C1 segment of cervical spinal cord (tissue), 14 donors: Measurements from ENCODE around the gene SLC9B1.
"Not testable (repeated sequence)": the region's sequence is repeated elsewhere in the genome, so short reads cannot be mapped to it uniquely, and the experiment has no call there.

Source experiments
- DNase-seq, 14 donors: peaks; one replicate each; lab custom pipeline; 2025; lab: John Stamatoyannopoulos, UW

The SLC9B1 gene

DNA sequence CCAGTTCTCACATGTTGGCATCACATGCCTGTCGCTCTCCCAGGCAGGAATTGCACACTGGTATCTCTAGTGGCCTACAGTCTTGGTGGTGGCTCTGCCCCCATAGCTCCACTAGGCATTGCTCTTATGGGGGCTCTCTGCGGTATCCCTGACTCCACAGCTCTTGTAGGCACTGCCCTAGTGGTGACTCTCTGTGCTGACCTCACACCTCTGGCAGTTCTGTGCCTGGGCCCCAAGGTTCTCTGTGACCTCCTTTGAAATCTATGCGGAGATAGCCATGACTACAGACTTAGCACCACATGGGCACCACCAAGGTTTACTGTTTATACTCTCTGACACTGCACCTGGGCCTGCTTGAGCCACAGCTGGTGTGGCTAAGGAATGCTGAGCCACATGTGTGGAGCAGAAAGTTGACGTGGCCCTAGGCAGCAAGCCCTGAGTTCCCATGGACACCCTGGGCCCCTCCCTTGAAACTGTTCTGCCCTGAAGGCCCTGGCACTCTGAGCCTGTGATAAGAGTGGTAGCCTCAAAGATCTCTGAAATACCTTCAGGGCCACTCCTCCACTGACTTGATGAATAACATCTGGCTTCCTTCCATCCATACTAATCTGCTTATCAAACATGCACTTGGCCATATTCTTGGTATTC lies 8.0 kb downstream of the SLC9B1 start:
- DNase-seq: no peak

DNA sequence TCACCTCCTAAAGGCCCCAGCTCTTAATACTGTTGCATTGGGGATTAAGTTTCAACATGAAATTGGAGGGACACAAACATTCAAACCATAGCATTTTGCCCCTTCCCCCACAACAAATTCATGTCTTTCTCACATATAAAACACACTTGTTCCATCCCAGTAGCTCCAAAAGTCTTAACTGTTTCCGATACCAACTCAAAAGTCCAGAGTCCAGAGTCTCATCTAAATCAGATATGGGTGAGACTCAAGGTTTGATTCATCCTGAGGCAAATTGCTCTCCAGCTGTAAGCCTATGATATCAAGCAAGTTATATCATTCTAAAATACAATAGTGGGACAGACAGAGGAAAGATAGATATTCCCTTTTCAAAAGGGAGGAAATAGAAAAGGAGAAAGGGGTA lies 8.7 kb downstream of the SLC9B1 start:
- no peak for DNase-seq

DNA sequence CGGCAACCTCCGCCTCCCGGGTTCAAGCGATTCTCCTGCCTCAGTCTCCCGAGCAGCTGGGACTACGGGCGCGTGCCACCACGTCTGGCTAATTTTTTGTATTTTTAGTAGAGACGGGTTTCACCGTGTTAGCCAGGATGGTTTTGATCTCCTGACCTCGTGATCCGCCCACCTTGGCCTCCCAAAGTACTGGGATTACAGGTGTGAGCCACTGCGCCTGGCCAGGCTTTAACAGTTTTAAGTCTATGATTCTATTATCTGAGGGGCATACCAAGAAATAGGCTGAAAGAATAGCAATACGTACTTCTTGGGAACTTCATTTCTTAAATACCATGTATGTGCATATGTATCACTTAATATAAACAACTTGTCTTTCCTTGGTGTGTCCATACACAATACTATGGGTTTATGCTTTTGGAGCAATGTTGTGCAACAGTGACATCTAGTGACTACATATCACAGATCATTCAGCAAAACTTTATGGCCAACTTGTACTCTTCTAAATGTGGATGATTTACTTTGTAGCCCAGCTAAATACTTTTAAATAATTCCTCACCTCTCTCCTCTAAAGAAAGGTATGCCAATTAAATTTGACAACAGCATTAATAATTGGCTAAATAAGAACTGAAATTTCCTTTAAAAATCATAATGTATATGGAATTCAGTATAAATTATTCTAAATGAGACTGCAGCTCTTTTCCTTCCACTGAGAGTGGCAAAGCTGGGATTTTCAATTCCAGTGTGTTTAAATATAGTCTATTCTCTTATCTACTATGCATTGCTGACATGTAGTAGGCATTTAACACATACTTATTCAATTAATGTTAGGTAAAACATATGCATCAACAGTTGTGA lies 10.4 kb downstream of the SLC9B1 start:
- DNase-seq: peak in 1 of 14 donors; percentile 16

DNA sequence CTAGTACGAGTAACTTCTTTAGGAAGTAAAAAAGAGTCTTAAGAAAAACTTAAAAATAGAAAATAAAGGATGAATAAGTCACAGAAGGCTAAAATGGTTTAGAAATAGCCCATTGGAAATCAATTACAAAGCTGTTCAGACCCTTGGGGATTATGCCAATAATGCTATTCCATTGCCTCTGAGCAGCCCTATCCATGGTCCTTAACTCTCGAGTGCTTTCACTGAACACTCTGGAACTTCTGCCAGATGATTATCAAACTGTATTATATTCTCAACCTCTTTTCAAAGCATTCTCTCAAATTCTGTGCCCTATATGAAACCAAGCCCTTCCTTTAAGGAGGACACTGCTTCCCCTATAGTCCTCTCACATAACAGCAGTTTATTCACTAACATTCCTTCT lies 17.0 kb downstream of the SLC9B1 start:
- no peak for DNase-seq

DNA sequence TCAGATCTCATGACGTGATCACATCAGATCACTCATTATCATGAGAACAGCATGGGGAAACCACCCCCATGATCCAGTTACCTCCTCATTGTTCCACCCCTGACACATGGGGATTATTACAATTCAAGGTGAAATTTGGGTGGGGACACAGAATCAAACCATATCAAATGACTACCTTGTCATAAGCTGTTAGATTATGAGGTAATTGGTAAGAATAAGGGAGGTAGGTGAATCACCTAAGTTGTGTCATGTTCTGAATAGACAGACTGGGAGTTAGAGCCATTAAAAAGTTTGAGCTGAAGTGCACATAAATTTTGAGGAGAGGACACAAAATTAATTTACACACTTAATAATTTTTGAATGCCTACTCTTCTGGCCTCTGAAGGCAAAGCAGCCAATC lies 24.7 kb downstream of the SLC9B1 start:
- DNase-seq: no peak

DNA sequence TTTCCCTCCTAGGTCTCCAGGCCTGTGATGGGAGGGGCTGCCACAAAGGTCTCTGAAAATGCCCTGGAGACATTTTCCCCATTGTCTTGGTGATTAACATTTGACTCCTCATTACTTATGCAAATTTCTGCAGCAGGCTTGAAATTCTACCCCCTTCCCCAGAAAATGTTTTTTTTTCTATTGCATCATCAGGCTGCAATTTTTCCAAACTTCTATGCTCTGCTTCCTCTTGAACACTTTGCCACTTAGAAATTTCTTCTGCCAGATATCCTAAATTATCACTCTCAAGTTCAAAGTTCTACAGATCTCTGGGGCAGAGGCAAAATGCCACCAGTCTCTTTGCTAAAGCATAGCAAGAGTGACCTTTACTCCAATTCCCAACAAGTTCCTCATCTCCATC lies 25.5 kb downstream of the SLC9B1 start:
- DNase-seq: not testable (repeated sequence)

DNA sequence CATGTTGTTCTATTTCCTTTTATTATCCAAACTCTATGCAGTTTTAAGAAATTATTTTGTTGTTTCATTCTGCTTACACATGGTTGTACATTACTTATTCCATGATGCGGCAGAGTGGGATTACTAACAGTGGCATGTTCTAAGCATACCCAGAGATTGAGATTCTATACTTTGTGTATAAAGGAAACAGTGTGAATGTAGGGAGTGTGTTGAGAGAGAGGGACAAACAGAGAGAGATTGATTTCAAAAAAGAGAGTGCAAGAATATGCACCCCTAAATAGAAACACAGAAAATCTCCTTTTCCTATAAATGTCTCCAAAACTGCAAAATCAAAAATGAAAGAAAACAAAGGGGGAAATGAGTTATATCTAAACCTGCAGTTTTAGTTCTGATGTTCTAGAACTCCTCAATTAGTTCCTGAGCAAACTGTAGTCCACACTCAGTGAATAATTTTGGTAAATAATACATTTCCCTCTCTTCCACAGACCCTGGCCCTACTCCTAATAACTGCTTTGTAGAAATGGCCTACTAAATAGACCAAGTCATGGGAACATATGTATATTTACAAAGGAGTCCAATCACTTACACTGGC lies 31.0 kb downstream of the SLC9B1 start:
- DNase-seq: no peak

DNA sequence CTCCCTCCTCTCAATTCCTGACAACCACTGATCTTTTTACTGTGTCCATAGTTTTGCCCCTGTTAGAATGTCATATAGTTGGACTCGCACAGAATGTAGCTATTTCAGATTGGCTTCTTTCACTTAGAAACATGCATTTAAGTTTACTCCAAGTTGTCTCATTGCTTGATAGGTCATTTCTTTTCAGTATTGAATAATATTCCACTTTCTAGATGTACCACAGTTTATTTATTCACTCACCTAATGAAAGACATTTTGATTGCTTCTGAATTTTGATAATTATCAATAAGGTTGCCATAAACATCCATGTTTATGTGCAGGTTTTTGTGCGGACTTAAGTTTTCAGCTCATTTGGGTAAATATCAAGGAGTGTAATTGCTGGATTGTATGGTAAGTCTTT lies 38.5 kb downstream of the SLC9B1 start:
- DNase-seq: no peak

DNA sequence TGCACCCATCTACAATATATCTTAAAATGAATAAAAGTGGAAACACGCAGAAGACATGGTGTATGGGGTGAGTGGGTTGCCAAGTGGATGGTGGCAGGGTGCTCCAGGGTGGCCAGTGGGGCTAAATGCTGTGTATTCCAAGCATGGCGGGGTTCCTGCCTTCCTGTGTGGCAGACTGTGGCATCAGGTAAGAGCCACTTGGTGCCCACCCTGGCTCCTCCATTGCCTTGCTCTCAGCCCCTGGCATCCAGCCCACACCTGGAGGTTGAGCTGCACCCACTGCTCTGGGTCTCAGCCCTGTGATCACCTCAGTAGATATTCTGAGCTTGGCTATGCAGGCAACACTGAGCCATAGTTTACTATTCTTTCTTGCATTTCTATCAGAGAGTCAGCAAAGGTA lies 57.7 kb downstream of the SLC9B1 start:
- DNase-seq: not testable (repeated sequence)

DNA sequence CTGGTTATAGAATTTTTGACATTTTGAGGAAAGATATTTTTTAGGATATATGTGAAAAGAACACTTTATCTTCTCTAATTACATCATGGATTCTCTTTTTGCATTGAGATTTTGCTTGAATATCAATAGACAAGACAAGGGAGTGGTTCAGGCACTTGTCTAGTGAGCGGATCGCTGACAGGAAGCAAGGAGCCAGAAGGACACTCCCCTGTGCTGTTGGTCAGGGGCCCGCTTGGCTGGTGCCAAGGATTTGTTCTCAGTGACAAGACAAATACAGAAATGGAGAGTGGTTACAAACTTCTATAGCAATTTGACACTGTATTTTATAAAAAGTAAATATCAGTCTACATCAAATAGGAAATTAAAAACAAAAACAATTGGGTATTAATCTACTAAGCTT lies 60.0 kb downstream of the SLC9B1 start:
- DNase-seq: no peak

DNA sequence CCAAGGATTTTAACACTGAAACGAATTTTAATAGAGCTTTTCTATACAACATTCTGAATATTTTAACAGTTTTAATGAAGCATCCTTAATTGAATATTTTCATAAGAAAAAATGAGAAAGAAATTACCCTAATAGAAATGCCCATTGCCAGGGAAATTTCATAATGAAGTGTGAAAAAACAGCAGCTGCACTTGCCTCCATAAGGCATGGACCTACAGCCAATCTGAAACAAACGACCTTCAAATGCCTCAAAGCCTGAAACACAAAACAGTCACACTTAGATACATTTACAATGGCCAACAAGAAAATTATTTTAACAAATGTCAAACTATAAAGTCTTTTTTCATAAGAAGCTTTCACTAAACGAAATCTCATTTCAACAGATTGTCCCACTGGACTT lies 74.4 kb downstream of the SLC9B1 start:
- no peak for DNase-seq

DNA sequence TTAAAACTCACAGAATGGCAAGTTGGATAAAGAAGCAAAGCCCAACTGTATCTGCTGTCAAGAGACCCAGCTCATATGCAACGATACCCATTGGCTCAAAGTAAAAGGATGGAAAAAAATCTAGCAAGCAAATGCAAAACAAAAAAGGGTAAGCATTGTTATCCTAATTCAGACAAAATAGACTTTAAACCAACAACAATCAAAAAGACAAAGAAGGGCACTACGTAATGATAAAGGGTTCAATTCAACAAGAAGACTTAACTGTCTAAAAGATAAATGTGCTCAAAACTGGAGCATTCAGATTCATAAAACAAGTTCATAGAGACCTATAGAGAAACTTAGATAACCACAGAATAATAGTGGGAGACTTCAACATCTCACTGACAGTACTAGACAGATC lies 81.4 kb downstream of the SLC9B1 start:
- not testable (repeated sequence) for DNase-seq

DNA sequence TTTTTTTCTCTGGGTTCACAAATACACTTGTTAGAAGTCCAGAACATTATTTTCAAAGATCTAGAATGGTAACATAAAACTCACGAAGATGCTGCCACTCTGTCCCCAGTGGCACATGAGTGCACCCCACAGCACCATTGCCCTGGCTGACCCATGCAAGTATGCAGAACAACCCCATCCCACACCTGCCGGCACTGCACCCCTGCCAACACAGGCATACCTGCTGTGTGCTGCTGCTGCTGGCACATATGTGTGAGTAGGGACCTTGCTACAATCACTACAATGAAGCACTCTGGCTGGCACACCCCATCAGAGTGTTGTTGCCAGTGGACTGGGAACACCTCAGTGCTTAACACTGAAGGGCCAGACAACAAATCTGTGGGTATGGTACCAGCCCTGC lies 83.8 kb downstream of the SLC9B1 start:
- DNase-seq: no peak

DNA sequence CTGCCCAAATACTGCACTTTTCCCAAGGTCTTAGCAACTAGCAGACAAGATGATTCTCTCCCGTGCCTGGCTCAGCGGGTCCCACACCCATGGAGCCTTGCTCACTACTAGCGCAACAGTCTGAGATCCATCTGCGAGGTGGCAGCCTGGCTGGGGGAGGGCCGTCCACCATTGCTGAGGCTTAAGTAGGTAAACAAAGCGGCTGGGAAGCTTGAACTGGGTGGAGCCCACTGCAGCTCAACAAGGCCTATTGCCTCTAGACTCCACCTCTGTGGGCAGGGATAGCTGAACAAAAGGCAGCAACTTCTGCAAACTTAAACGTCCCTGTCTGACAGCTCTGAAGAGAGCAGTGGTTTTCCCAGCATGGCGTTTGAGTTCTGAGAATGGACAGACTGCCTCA lies 99.8 kb downstream of the SLC9B1 start:
- not testable (repeated sequence) for DNase-seq

DNA sequence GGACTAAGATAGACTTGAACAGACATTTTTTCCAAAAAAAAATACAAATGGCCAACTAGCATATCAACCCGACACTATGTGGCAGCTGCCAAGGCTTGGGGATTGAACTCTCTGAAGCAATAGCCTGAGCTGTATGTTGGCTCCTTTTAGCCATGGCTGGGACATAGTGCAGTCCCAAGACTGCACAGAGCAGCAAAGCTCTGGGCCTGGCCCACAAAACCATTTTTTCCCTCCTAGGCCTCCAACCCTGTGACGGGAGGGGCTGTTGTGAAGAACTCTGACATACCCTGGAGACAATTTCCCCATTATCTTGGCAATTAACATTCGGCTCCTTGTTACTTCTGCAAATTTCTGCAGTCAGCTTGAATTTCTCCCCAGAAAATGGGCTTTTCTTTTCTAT lies 100.6 kb downstream of the SLC9B1 start:
- no peak for DNase-seq

DNA sequence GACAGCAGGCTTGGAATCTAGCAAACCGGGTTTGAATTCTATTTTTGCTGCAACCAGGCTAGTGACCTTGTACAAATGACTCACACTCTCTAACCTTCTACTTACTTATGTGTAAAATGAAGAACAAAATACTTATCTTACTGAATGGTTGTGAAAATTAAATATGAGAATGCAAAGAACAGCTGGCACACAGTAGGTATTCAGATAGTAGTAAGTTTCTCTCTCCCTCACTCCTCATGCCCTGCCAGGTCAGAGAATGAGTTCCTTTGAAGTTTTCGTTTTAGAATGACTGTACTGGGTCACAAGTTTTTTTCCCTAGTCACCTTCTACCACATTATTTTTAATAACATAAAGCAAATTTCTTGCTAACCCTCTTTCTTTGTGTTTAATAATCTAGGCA lies 117.7 kb downstream of the SLC9B1 start:
- DNase-seq: no peak

DNA sequence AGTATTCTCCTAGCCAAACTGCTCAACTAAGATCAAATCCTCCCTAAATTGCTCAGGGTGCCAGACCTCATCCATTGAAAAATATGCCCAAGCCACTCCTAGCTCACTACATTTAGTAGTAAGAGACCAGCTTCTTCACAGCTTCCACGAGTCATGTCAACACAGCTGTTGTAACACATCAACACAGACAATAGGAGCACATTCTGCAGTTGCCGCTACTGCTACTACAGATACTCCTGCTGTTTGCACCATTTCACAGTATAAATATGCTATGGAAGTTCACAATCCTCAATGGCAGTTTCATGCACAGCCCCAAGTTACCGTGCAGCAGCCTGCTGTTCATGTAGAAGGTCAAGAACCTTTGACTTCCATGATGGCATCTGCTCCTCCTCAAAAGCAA lies 121.9 kb downstream of the SLC9B1 start:
- DNase-seq: not testable (repeated sequence)

DNA sequence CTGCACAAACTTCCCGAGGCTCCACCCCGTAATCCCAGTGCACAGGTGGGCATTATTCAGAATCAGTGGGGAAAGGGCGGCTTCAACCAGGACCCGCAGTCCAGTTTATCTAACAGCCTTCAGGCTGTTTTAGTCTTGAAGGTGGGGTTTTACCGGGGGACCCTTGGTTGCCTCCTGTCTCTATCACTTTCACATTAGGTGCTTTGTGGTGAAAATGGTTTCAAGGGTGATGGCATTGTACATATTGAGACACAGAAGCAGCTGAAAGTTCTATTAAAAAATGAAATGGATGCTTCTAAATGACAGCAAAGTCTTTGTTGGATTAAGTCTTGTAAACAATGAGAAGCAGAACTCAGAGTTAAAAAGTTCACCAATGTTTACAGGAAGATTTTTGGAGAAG lies 123.0 kb downstream of the SLC9B1 start:
- not testable (repeated sequence) for DNase-seq

DNA sequence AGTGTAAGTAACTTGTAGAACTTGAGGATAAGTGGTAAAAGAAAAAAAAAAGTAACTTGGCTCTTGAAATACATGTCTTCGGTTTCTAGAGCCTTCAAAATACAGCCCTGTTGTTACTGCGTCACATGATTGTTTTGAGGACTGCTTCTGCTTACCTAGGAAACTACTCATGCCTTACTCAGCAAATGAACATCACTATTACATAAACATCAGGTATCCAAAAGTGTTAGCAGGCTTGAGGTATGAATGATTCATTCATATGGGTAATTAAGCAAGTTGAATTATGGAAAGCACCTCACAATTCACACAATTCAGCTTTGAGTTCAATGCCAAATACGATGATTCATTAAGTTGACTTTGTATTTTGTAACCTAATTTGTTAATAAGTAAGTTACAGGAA lies 129.6 kb downstream of the SLC9B1 start:
- not testable (repeated sequence) for DNase-seq

DNA sequence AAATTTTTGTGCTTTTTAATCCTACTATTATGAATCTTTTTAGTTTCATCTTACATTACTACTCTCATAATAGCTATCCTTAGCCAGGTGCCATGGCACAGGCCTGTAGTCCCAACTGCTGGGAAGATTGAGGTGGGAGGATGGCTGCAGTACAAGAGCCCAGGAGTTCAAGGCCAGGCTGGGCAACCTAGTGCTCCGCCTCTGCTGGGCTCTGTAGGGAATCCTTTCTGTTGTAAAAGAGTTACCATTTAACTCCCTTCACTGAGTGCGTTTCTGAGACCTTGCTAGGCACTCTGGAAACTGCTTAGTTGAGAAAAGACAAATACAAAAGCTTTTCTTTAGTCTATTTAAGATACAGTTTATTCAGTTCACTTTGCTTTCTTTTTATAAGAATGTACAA lies 130.9 kb downstream of the SLC9B1 start:
- DNase-seq: not testable (repeated sequence)

DNA sequence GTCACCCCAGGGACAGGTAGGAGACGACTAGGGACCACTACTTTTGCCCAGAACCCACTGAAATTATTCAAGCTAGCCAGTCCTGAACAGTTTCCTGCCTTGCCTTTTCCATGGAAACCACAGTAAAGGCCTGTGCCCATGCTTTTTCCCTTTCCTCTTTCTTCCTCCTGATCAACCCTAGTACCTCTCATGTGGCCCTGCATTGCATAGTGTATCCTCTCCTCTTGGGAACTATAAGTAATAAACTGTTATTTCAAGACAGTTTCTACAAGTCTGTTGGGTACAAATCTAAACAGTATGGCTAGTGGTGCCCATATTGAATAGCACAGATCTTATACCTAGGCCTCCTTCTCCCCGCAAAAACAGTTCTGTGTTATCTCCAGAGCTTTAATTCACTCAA lies 136.2 kb downstream of the SLC9B1 start:
- DNase-seq: no peak

DNA sequence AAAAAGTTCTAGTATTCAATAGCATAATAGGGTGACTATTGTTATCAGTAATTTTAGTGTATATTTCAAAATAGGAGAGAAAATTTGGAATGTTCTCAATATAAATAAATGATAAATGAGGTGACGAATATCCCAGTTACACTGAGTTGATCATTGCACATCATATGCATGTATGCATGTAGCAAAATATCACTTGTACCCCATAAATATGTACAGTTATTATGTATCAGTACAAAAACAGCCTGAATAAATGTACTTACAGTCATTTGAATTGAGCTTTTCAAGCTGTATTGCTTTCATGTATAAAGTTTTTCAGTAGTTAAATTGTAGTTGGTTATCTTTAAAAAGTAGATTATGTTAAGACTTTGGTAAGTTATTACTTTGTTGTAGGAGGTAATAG lies 138.2 kb downstream of the SLC9B1 start:
- no peak for DNase-seq

DNA sequence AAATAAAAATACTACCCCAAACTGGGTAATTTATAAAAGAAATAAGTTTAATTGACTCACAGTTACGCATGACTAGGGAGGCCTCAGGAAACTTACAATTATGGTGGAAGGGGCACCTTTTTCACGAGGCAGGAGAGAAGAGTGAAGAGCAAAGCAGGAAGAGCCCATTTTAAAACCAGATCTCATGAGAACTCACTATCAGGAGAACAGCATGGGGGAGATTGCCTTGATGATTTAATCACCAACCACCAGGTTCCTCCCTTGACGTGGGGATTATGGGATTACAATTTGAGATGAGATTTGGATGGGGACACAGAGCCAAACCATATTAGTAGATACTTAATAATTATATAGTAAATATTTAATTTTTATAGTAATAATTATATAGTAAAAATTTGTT lies 140.6 kb downstream of the SLC9B1 start:
- no peak for DNase-seq
